NCI-H187 treated with DMSO at 0.1 percent for 48 hours (cell line): ENCODE results near the gene SFT2D3.

ENCODE experiments used
- DNase-seq: peaks from one replicate; lab custom pipeline; 2025; lab: John Stamatoyannopoulos, UW

The SFT2D3 gene

GRCh38 chr2:127681976-127682857 lies 19.1 kb upstream of the SFT2D3 start:
- DNase-seq: no peak

- DNase-seq: no peak
Observed at GRCh38 chr2:127683056-127683455, 18.2 kb upstream of the SFT2D3 start.

GRCh38 chr2:127683757-127684156 lies 17.5 kb upstream of the SFT2D3 start:
- no peak for DNase-seq

- no peak for DNase-seq
Observed at GRCh38 chr2:127685410-127686080, 15.8 kb upstream of the SFT2D3 start.

GRCh38 chr2:127688405-127688804 lies 12.9 kb upstream of the SFT2D3 start:
- DNase-seq: no peak

- DNase-seq: no peak
Observed at GRCh38 chr2:127690696-127691095, 10.6 kb upstream of the SFT2D3 start.

- no peak for DNase-seq
Observed at GRCh38 chr2:127694986-127695385, 6.3 kb upstream of the SFT2D3 start.

GRCh38 chr2:127695491-127696472 lies 5.5 kb upstream of the SFT2D3 start:
- no peak for DNase-seq

GRCh38 chr2:127697482-127698180 lies 3.7 kb upstream of the SFT2D3 start:
- no peak for DNase-seq

- DNase-seq: no peak
Observed at GRCh38 chr2:127698553-127699355, 2.5 kb upstream of the SFT2D3 start.

- no peak for DNase-seq
Observed at GRCh38 chr2:127700527-127701192, 637 bp upstream of the SFT2D3 start.

- DNase-seq: no peak
Observed at GRCh38 chr2:127701651-127702394, 526 bp downstream of the SFT2D3 start.

GRCh38 chr2:127702395-127703009 lies 1.2 kb downstream of the SFT2D3 start:
- DNase-seq: no peak

GRCh38 chr2:127703282-127703681 lies 2.0 kb downstream of the SFT2D3 start:
- DNase-seq: no peak

GRCh38 chr2:127704641-127705390 lies 3.5 kb downstream of the SFT2D3 start:
- no peak for DNase-seq

- DNase-seq: no peak
Observed at GRCh38 chr2:127705391-127706065, 4.2 kb downstream of the SFT2D3 start.

- no peak for DNase-seq
Observed at GRCh38 chr2:127706215-127706990, 5.1 kb downstream of the SFT2D3 start.
